ENCODE measurements around the gene ZBTB7C. TPM values are rescaled to one million over a fixed set of nuclear protein-coding genes. Genes with fewer than 3 reads are reported as not detected.

ZBTB7C gene
- total RNA-seq, 1 donor from 2014 or later, result 0.15 TPM

DNA sequence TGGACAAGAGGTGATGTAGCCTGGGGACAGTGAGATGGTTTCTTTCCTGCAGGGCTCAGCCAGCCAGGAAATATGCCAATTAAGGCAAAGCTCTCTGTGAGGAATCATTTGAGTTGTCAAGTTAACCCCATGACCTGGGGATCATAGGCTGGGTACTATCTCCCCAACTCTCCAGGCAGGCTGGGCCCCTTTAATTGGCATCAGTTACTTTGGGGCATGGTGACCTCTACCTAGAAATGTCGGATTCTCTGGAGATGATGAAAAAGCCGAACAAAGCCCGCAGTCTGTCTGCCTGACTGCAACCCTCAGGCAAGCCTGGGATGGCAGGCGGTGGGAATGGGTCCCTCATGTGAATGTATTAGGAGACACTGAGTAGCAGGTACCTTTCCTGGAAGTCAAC is 285.2 kb downstream of the ZBTB7C start:
- Histone ChIP-seq H3K9me3 (ENCODE audit: low read depth) (no peaks in the 10 kb centered on the region), H4K20me1 (ENCODE audit: low read depth) (no peaks in the 10 kb centered on the region), H3F3A (ENCODE audit: low read depth) (no peaks in the 10 kb centered on the region), H3K79me2 (ENCODE audit: low read depth) (no peaks in the 10 kb centered on the region), H3K36me3 (no peaks in the 10 kb centered on the region), H3K4me2 (no peak overlapping the region), H3K9ac (no peak overlapping the region), H2AFZ (replicated peaks) (no peak overlapping the region), H3K4me3 (no peak overlapping the region), H3K27ac (no peak overlapping the region), H3K27me3 (no peaks in the 10 kb centered on the region), H3K4me1 (no peaks in the 10 kb centered on the region)
- no peak for DNase-seq (ENCODE audit: low spot score)
- Mint-ChIP-seq H3K4me1 (peaks cover 23% of the 10 kb centered on the region), H3K36me3 (no peaks in the 10 kb centered on the region), H3K27ac (no peak overlapping the region), H3K9me3 (no peaks in the 10 kb centered on the region), H3K27me3 (ENCODE audit: insufficient read depth, low read depth) (peaks cover 6% of the 10 kb centered on the region), H3K4me3 (no peak overlapping the region)
- TF ChIP-seq EZH2phosphoT487 (IDR thresholded peaks at IDR 0.05) (no peak), EZH2 (IDR thresholded peaks at IDR 0.05) (no peak)
- TF ChIP-seq, protein P1, sequence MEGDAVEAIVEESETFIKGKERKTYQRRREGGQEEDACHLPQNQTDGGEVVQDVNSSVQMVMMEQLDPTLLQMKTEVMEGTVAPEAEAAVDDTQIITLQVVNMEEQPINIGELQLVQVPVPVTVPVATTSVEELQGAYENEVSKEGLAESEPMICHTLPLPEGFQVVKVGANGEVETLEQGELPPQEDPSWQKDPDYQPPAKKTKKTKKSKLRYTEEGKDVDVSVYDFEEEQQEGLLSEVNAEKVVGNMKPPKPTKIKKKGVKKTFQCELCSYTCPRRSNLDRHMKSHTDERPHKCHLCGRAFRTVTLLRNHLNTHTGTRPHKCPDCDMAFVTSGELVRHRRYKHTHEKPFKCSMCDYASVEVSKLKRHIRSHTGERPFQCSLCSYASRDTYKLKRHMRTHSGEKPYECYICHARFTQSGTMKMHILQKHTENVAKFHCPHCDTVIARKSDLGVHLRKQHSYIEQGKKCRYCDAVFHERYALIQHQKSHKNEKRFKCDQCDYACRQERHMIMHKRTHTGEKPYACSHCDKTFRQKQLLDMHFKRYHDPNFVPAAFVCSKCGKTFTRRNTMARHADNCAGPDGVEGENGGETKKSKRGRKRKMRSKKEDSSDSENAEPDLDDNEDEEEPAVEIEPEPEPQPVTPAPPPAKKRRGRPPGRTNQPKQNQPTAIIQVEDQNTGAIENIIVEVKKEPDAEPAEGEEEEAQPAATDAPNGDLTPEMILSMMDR (IDR thresholded peaks at IDR 0.05), result no peak

DNA sequence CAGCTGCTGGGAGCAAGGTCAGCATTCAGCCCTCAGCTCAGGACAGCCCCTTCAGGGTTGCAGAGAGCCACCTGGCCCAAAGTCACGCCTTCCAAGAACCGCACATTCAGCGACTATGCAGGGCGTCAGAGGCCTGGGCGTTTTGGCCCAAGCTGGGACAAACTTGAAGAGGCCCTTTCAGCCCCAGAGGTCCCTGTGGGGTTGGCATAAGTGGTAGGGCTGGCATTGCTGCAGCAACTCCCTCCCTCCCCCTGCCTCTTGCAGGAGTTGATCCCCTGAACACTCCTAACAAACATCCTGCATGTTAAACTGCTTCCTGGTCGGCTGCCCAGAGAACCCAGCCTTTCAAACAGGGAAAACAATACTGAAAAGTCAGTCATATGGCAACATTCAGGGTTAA is 285.9 kb downstream of the ZBTB7C start:
- Mint-ChIP-seq H3K36me3 (no peaks in the 10 kb centered on the region), H3K4me1 (peaks cover 20% of the 10 kb centered on the region), H3K4me3 (no peak overlapping the region), H3K27me3 (ENCODE audit: insufficient read depth, low read depth) (peaks cover 6% of the 10 kb centered on the region), H3K27ac (no peak overlapping the region), H3K9me3 (no peaks in the 10 kb centered on the region)
- H3K4me2 ChIP-seq, result no peak overlapping the region
- TF ChIP-seq EZH2 (IDR thresholded peaks at IDR 0.05), result no peak
- H3K9ac ChIP-seq, result no peak overlapping the region
- no peaks in the 10 kb centered on the region for H3K9me3 ChIP-seq (ENCODE audit: low read depth)
- no peak overlapping the region for H2AFZ ChIP-seq (replicated peaks)
- H3K4me3 ChIP-seq, result no peak overlapping the region
- no peaks in the 10 kb centered on the region for H3K27me3 ChIP-seq
- no peaks in the 10 kb centered on the region for H3K4me1 ChIP-seq
- H3F3A ChIP-seq (ENCODE audit: low read depth), result no peaks in the 10 kb centered on the region
- H3K27ac ChIP-seq, result no peak overlapping the region
- H3K36me3 ChIP-seq, result no peaks in the 10 kb centered on the region
- DNase-seq (ENCODE audit: low spot score), result no peak
- H4K20me1 ChIP-seq (ENCODE audit: low read depth), result no peaks in the 10 kb centered on the region
- no peaks in the 10 kb centered on the region for H3K79me2 ChIP-seq (ENCODE audit: low read depth)

DNA sequence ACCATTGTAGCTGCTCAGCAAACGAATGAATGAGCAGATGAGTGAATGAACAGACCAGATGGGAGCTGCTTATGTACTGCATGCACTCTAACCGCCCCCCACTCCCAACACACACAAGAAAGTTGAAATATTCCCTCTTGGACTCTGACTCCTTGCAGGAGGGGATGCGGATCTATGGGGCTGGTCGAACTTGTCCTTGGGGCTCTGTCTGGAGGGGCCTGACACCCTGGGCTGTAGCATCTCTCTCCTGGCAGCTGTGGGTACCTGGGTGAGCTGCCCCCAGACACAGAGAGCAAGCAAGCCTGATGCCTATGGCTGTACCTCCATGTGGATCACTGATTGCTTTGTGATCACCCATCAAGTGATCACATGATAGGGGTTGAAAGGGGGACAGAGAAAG is 286.4 kb downstream of the ZBTB7C start:
- Histone ChIP-seq H3K36me3 (no peaks in the 10 kb centered on the region), H3K4me2 (no peak overlapping the region), H3K9me3 (ENCODE audit: low read depth) (no peaks in the 10 kb centered on the region), H3K4me1 (no peaks in the 10 kb centered on the region), H3K4me3 (no peak overlapping the region), H3K27me3 (no peaks in the 10 kb centered on the region), H4K20me1 (ENCODE audit: low read depth) (no peaks in the 10 kb centered on the region), H3K9ac (no peak overlapping the region), H3K79me2 (ENCODE audit: low read depth) (no peaks in the 10 kb centered on the region), H2AFZ (replicated peaks) (no peak overlapping the region), H3F3A (ENCODE audit: low read depth) (no peaks in the 10 kb centered on the region), H3K27ac (no peak overlapping the region)
- TF ChIP-seq EZH2 (IDR thresholded peaks at IDR 0.05) (no peak), EZH2phosphoT487 (IDR thresholded peaks at IDR 0.05) (no peak)
- TF ChIP-seq, protein P1 (IDR thresholded peaks at IDR 0.05), result no peak
- Mint-ChIP-seq H3K36me3 (no peaks in the 10 kb centered on the region), H3K27ac (no peak overlapping the region), H3K4me1 (peaks cover 16% of the 10 kb centered on the region), H3K9me3 (no peaks in the 10 kb centered on the region), H3K4me3 (no peak overlapping the region), H3K27me3 (ENCODE audit: insufficient read depth, low read depth) (peaks cover 3% of the 10 kb centered on the region)
- DNase-seq (ENCODE audit: low spot score), result no peak

DNA sequence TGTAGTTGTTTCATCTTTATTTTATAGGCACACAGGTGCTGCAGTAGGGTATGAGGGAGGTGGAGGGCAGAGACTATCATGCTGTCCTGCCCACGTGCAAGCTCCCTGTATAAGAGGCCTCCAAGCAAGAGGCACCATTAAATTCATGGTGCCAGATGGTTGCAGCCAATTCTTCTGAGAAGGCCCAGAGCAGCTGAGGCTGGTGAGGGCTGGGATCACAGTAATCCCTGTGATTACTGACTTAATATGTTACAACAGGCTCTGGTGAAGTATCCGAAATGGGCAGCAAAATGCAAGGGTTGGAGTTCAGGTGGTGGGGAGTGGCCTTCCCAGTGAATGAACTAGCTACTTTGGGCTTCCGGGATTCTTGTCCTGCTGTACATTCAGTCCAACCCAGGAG is 286.8 kb downstream of the ZBTB7C start:
- Histone ChIP-seq H3K27ac (no peak overlapping the region), H3K4me3 (no peak overlapping the region), H2AFZ (replicated peaks) (no peak overlapping the region), H3K79me2 (ENCODE audit: low read depth) (no peaks in the 10 kb centered on the region), H3F3A (ENCODE audit: low read depth) (no peaks in the 10 kb centered on the region), H3K4me1 (no peaks in the 10 kb centered on the region), H3K9me3 (ENCODE audit: low read depth) (no peaks in the 10 kb centered on the region), H3K27me3 (no peaks in the 10 kb centered on the region), H3K9ac (no peak overlapping the region), H3K36me3 (no peaks in the 10 kb centered on the region), H4K20me1 (ENCODE audit: low read depth) (no peaks in the 10 kb centered on the region), H3K4me2 (no peak overlapping the region)
- no peak overlapping the region for H3K4me3 Mint-ChIP-seq
- H3K27me3 Mint-ChIP-seq (ENCODE audit: insufficient read depth, low read depth), result peaks cover 3% of the 10 kb centered on the region
- DNase-seq (ENCODE audit: low spot score), result no peak
- TF ChIP-seq EZH2 (IDR thresholded peaks at IDR 0.05) (no peak), EZH2phosphoT487 (IDR thresholded peaks at IDR 0.05) (no peak)
- TF ChIP-seq, protein P1 (IDR thresholded peaks at IDR 0.05), result no peak
- peaks cover 16% of the 10 kb centered on the region for H3K4me1 Mint-ChIP-seq
- no peak overlapping the region for H3K27ac Mint-ChIP-seq
- H3K9me3 Mint-ChIP-seq, result no peaks in the 10 kb centered on the region
- no peaks in the 10 kb centered on the region for H3K36me3 Mint-ChIP-seq
